ENCODE data around the gene TTC24.
A peak's percentile ranks its signal among the peaks of the same experiment; 100 is the strongest.

Gene TTC24

GRCh38 chr1:156595016-156595415 lies 15.5 kb downstream of the TTC24 start:
- no peak overlapping the region for H3K4me3 ChIP-seq (ENCODE audit: low read depth, low read length)
- TF ChIP-seq CTCF (IDR thresholded peaks at IDR 0.05; ENCODE audit: insufficient read depth, low read depth, low read length, missing control alignments), result no peak
- DNase-seq (ENCODE audit: low read depth), result no peak

GRCh38 chr1:156596426-156596825 lies 16.9 kb downstream of the TTC24 start:
- H3K4me3 ChIP-seq (ENCODE audit: low read depth, low read length), result no peak overlapping the region
- DNase-seq (ENCODE audit: low read depth), result no peak
- TF ChIP-seq CTCF (IDR thresholded peaks at IDR 0.05; ENCODE audit: insufficient read depth, low read depth, low read length, missing control alignments), result no peak

GRCh38 chr1:156598125-156598524 lies 18.6 kb downstream of the TTC24 start:
- no peak for TF ChIP-seq CTCF (IDR thresholded peaks at IDR 0.05; ENCODE audit: insufficient read depth, low read depth, low read length, missing control alignments)
- H3K4me3 ChIP-seq (ENCODE audit: low read depth, low read length), result no peak overlapping the region
- DNase-seq (ENCODE audit: low read depth), result no peak

GRCh38 chr1:156598731-156599432 lies 19.4 kb downstream of the TTC24 start:
- no peak for DNase-seq (ENCODE audit: low read depth)
- H3K4me3 ChIP-seq (ENCODE audit: low read depth, low read length), result no peak overlapping the region
- no peak for TF ChIP-seq CTCF (IDR thresholded peaks at IDR 0.05; ENCODE audit: insufficient read depth, low read depth, low read length, missing control alignments)

GRCh38 chr1:156599811-156600210 lies 20.3 kb downstream of the TTC24 start:
- TF ChIP-seq CTCF (IDR thresholded peaks at IDR 0.05; ENCODE audit: insufficient read depth, low read depth, low read length, missing control alignments), result no peak
- H3K4me3 ChIP-seq (ENCODE audit: low read depth, low read length), result peak overlapping the region; percentile 100; the same call in 1 of the 2 replicates
- DNase-seq (ENCODE audit: low read depth), result peak; percentile 67

- TF ChIP-seq CTCF (IDR thresholded peaks at IDR 0.05; ENCODE audit: insufficient read depth, low read depth, low read length, missing control alignments), result no peak
- peak; percentile 26 for DNase-seq (ENCODE audit: low read depth)
- H3K4me3 ChIP-seq (ENCODE audit: low read depth, low read length), result peak overlapping the region; percentile 100
These were observed 21.2 kb downstream of the TTC24 start for GRCh38 chr1:156600733-156601121.
